Activated gamma-delta T cell treated with Interleukin-2 at 50 U/mL for 16 hours (primary cell): ENCODE results near the gene CLBA1.
A peak's percentile ranks its signal among the peaks of the same experiment; 100 is the strongest.

Experiments used
- DNase-seq: peaks from one replicate; pipeline ENCODE4 v3.0.0-alpha.2; 2020

The CLBA1 gene

GRCh38 chr14:105006831-105007592, 21.4 kb downstream of the CLBA1 start:
- no peak for DNase-seq

GRCh38 chr14:105007593-105008264, 22.1 kb downstream of the CLBA1 start:
- no peak for DNase-seq

- no peak for DNase-seq
These were observed 24.5 kb downstream of the CLBA1 start for GRCh38 chr14:105010106-105010505.

GRCh38 chr14:105010891-105011291, 25.3 kb downstream of the CLBA1 start:
- no peak for DNase-seq

- DNase-seq = no peak
These were observed 25.9 kb downstream of the CLBA1 start for GRCh38 chr14:105011312-105011990.

- DNase-seq = no peak
These were observed 26.8 kb downstream of the CLBA1 start for GRCh38 chr14:105012171-105012985.

GRCh38 chr14:105013150-105013785, 27.7 kb downstream of the CLBA1 start:
- DNase-seq = no peak

- DNase-seq = no peak
These were observed 28.4 kb downstream of the CLBA1 start for GRCh38 chr14:105014032-105014431.

- DNase-seq = no peak
These were observed 29.0 kb downstream of the CLBA1 start for GRCh38 chr14:105014631-105015030.

- no peak for DNase-seq
These were observed 29.7 kb downstream of the CLBA1 start for GRCh38 chr14:105015242-105015641.

- no peak for DNase-seq
These were observed 30.3 kb downstream of the CLBA1 start for GRCh38 chr14:105015905-105016304.

- DNase-seq = no peak
These were observed 32.8 kb downstream of the CLBA1 start for GRCh38 chr14:105018414-105018813.

- peak; percentile 55 for DNase-seq
These were observed 34.5 kb downstream of the CLBA1 start for GRCh38 chr14:105019861-105020814.

GRCh38 chr14:105020815-105021655, 35.4 kb downstream of the CLBA1 start, which contains the start of gene CDCA4:
Gene CDCA4 (minus strand): TSS chr14:105021083. CDS start chr14:105011929, 9,154 bp downstream.
- peak; percentile 97 for DNase-seq

- DNase-seq = no peak
These were observed 36.2 kb downstream of the CLBA1 start for GRCh38 chr14:105021656-105022275.

GRCh38 chr14:105022276-105022670, 36.7 kb downstream of the CLBA1 start:
- DNase-seq = no peak

GRCh38 chr14:105023144-105023543, 37.6 kb downstream of the CLBA1 start:
- DNase-seq = no peak

GRCh38 chr14:105023791-105024480, 38.3 kb downstream of the CLBA1 start:
- no peak for DNase-seq

GRCh38 chr14:105025429-105025828, 39.8 kb downstream of the CLBA1 start:
- no peak for DNase-seq
